WTC11 (cell line): ENCODE results near the gene CCNF.

ENCODE experiments used
- CTCF ChIP-seq: fragments of 200-600 bp; IDR thresholded peaks from 2 replicates; pipeline ENCODE4 v1.8.0; 2022; ENCODE audit warnings: antibody characterized with exemption
- MYBL2 ChIP-seq: sonication (generic); formaldehyde crosslinking; IDR thresholded peaks from 2 replicates; pipeline ENCODE4 v1.8.1; 2023; ENCODE audit warnings: mild to moderate bottlenecking, moderate library complexity, missing genetic modification reagents
- NR2C2 ChIP-seq: sonication (generic); formaldehyde crosslinking; IDR thresholded peaks from 2 replicates; pipeline ENCODE4 v1.8.0; 2022; ENCODE audit warnings: mild to moderate bottlenecking, missing genetic modification reagents
- ZNF281 ChIP-seq: sonication (generic); formaldehyde crosslinking; IDR thresholded peaks from 2 replicates; pipeline ENCODE4 v1.8.0; 2023; ENCODE audit warnings: mild to moderate bottlenecking, missing genetic modification reagents
- ZNF671 ChIP-seq: fragments of 250-450 bp; sonication (Bioruptor Pico); IDR thresholded peaks from 2 replicates; pipeline ENCODE4 v1.8.0; 2021; ENCODE audit warnings: mild to moderate bottlenecking
- TF ChIP-seq, protein P1 (sequence below): sonication (generic); formaldehyde crosslinking; IDR thresholded peaks from 2 replicates; pipeline ENCODE4 v1.8.1; 2023; ENCODE audit warnings: mild to moderate bottlenecking, missing genetic modification reagents, moderate library complexity
- TF ChIP-seq, protein P2 (sequence below): fragments of 250-450 bp; sonication (Bioruptor Pico); IDR thresholded peaks from 2 replicates; pipeline ENCODE4 v1.9.0; 2021; ENCODE audit warnings: mild to moderate bottlenecking
- TF ChIP-seq, protein P3 (sequence below): sonication (generic); formaldehyde crosslinking; conservative IDR thresholded peaks from 2 replicates; pipeline ENCODE4 v1.8.1; 2022; ENCODE audit warnings: mild to moderate bottlenecking, missing genetic modification reagents
- TF ChIP-seq, protein P4 (sequence below): sonication (generic); formaldehyde crosslinking; IDR thresholded peaks from 2 replicates; pipeline ENCODE4 v1.8.1; 2023; ENCODE audit warnings: mild to moderate bottlenecking, moderate library complexity, missing genetic modification reagents

- no peak for TF ChIP-seq CTCF
- no peak for TF ChIP-seq MYBL2
- TF ChIP-seq, protein P1, sequence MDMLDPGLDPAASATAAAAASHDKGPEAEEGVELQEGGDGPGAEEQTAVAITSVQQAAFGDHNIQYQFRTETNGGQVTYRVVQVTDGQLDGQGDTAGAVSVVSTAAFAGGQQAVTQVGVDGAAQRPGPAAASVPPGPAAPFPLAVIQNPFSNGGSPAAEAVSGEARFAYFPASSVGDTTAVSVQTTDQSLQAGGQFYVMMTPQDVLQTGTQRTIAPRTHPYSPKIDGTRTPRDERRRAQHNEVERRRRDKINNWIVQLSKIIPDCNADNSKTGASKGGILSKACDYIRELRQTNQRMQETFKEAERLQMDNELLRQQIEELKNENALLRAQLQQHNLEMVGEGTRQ (CRISPR knock-in tag): no peak
- TF ChIP-seq, protein P2, sequence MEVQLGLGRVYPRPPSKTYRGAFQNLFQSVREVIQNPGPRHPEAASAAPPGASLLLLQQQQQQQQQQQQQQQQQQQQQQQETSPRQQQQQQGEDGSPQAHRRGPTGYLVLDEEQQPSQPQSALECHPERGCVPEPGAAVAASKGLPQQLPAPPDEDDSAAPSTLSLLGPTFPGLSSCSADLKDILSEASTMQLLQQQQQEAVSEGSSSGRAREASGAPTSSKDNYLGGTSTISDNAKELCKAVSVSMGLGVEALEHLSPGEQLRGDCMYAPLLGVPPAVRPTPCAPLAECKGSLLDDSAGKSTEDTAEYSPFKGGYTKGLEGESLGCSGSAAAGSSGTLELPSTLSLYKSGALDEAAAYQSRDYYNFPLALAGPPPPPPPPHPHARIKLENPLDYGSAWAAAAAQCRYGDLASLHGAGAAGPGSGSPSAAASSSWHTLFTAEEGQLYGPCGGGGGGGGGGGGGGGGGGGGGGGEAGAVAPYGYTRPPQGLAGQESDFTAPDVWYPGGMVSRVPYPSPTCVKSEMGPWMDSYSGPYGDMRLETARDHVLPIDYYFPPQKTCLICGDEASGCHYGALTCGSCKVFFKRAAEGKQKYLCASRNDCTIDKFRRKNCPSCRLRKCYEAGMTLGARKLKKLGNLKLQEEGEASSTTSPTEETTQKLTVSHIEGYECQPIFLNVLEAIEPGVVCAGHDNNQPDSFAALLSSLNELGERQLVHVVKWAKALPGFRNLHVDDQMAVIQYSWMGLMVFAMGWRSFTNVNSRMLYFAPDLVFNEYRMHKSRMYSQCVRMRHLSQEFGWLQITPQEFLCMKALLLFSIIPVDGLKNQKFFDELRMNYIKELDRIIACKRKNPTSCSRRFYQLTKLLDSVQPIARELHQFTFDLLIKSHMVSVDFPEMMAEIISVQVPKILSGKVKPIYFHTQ (CRISPR knock-in tag): no peak
- TF ChIP-seq, protein P3, sequence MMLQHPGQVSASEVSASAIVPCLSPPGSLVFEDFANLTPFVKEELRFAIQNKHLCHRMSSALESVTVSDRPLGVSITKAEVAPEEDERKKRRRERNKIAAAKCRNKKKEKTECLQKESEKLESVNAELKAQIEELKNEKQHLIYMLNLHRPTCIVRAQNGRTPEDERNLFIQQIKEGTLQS (CRISPR knock-in tag): no peak
- TF ChIP-seq, protein P4, sequence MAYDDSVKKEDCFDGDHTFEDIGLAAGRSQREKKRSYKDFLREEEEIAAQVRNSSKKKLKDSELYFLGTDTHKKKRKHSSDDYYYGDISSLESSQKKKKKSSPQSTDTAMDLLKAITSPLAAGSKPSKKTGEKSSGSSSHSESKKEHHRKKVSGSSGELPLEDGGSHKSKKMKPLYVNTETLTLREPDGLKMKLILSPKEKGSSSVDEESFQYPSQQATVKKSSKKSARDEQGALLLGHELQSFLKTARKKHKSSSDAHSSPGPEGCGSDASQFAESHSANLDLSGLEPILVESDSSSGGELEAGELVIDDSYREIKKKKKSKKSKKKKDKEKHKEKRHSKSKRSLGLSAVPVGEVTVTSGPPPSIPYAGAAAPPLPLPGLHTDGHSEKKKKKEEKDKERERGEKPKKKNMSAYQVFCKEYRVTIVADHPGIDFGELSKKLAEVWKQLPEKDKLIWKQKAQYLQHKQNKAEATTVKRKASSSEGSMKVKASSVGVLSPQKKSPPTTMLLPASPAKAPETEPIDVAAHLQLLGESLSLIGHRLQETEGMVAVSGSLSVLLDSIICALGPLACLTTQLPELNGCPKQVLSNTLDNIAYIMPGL (CRISPR knock-in tag): no peak
- no peak for TF ChIP-seq NR2C2 (CRISPR knock-in tag)
- no peak for TF ChIP-seq ZNF671 (CRISPR knock-in tag)
- TF ChIP-seq ZNF281 (CRISPR knock-in tag): no peak
Measured at GRCh38 chr16:2426941-2427361, 2.3 kb upstream of the CCNF start.
